Measurements from ENCODE around the gene TSPAN15. TPM values are rescaled to one million over a fixed set of nuclear protein-coding genes. Genes with fewer than 3 reads are reported as not detected.

The TSPAN15 gene
- 19.1 and 19.5 TPM in 2 replicates for polyA plus RNA-seq (2013)

- no peak within 1 kb of the TSS for H3K9ac ChIP-seq (ENCODE audit: low read length)
- H3K36me3 ChIP-seq (ENCODE audit: control insufficient read depth in 1 of 2, insufficient read depth in 2 of 2, low read length in 2 of 2) = no peaks in the 10 kb centered on the region
- no peak within 1 kb of the TSS for H3K4ac ChIP-seq (ENCODE audit: low read depth, low read length)
- H4K8ac ChIP-seq (ENCODE audit: low read depth, low read length) = peak within 1 kb of the TSS; percentile 27
- WGBS (ENCODE audit: extremely low coverage, insufficient coverage, insufficient read length) = no CpG with 5 or more reads among the region's 45 CpGs
- no peak within 1 kb of the TSS for H2BK5ac ChIP-seq (ENCODE audit: low read depth, low read length, poor library complexity)
- H3K79me1 ChIP-seq (ENCODE audit: low read length) = peaks cover 19% of the 10 kb centered on the region
- DNase-seq = peak; percentile 64 to 79
- H4K91ac ChIP-seq (ENCODE audit: low read depth, low read length) = peak within 1 kb of the TSS; percentile 60
- H3K4me2 ChIP-seq (ENCODE audit: low read length) = peak within 1 kb of the TSS; percentile 93
- H4K12ac ChIP-seq (ENCODE audit: low read depth, low read length) = no peak within 1 kb of the TSS
- H3K4me1 ChIP-seq (ENCODE audit: control insufficient read depth in 1 of 2, insufficient read depth in 2 of 2, low read length in 2 of 2) = peaks cover 23 to 36% of the 10 kb centered on the region in 2 experiments
- H3K27ac ChIP-seq (ENCODE audit: low read depth, low read length) = no peak within 1 kb of the TSS
- H3K9me3 ChIP-seq (ENCODE audit: insufficient read depth, low read depth, low read length) = peaks cover 3% of the 10 kb centered on the region
- H2AK5ac ChIP-seq (ENCODE audit: low read length) = no peak within 1 kb of the TSS
- H3K18ac ChIP-seq (ENCODE audit: low read length) = no peak within 1 kb of the TSS
- H3K14ac ChIP-seq (ENCODE audit: low read length) = peak within 1 kb of the TSS; percentile 60
- H2BK120ac ChIP-seq (ENCODE audit: insufficient read depth, low read length, poor library complexity) = peak within 1 kb of the TSS; percentile 25
- peak within 1 kb of the TSS; percentile 48 for H2BK12ac ChIP-seq (ENCODE audit: low read length)
- peak within 1 kb of the TSS; percentile 41 for H2AFZ ChIP-seq (ENCODE audit: insufficient read depth, low read length, poor library complexity)
- H3K27me3 ChIP-seq (ENCODE audit: insufficient read depth, low read length) = no peaks in the 10 kb centered on the region
- H3K79me2 ChIP-seq (ENCODE audit: control insufficient read depth, insufficient read depth, low read length, poor library complexity) = no peaks in the 10 kb centered on the region
- H3K23ac ChIP-seq (ENCODE audit: low read length) = no peak within 1 kb of the TSS
- H3K4me3 ChIP-seq (ENCODE audit: low read depth, low read length) = peak within 1 kb of the TSS; percentile 76
Measured at GRCh38 chr10:69451209-69451783, at the start of gene TSPAN15. TSS of gene TSPAN15 (plus strand) at chr10:69451465. CDS start at chr10:69451595, 130 bp downstream.

DNA sequence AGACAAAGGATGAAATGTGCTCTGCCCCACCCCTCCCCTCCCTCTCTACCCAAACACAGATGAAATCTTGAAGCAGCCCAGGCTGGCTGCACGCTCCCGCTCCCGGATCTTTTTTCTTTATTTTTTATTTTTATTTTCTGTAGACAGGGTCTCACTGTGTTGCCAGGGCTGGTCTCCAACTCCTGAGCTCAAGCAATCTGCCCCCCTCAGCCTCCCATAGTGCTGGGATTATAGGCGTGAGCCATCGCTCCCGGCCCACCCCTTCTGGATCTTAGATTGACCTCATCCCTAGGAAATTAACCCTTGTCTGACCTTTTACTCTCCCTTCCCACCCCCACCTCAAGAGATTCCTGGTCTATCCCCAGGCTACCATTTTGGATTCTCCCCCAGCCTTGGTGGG lies 48.9 kb upstream of the TSPAN15 start:
- Histone ChIP-seq H3K27me3 (ENCODE audit: insufficient read depth, low read length) (no peaks in the 10 kb centered on the region), H4K91ac (ENCODE audit: low read depth, low read length) (no peak overlapping the region), H3K9me3 (ENCODE audit: insufficient read depth, low read depth, low read length) (no peaks in the 10 kb centered on the region), H3K36me3 (ENCODE audit: control insufficient read depth in 1 of 2, insufficient read depth in 2 of 2, low read length in 2 of 2) (peaks cover 42 to 49% of the 10 kb centered on the region in 2 experiments), H3K4me1 (ENCODE audit: control insufficient read depth in 1 of 2, insufficient read depth in 2 of 2, low read length in 2 of 2) (peaks cover 3 to 4% of the 10 kb centered on the region in 2 experiments), H3K9ac (ENCODE audit: low read length) (no peak overlapping the region), H3K79me2 (ENCODE audit: control insufficient read depth, insufficient read depth, low read length, poor library complexity) (no peaks in the 10 kb centered on the region), H3K27ac (ENCODE audit: low read depth, low read length) (no peak overlapping the region), H2AK5ac (ENCODE audit: low read length) (no peak overlapping the region), H3K4me2 (ENCODE audit: low read length) (no peak overlapping the region), H2BK5ac (ENCODE audit: low read depth, low read length, poor library complexity) (no peak overlapping the region), H3K4me3 (ENCODE audit: low read depth, low read length) (no peak overlapping the region), H4K12ac (ENCODE audit: low read depth, low read length) (no peak overlapping the region), H3K23ac (ENCODE audit: low read length) (no peak overlapping the region), H2BK12ac (ENCODE audit: low read length) (no peak overlapping the region), H2AFZ (ENCODE audit: insufficient read depth, low read length, poor library complexity) (no peak overlapping the region), H3K18ac (ENCODE audit: low read length) (no peak overlapping the region), H3K79me1 (ENCODE audit: low read length) (no peaks in the 10 kb centered on the region), H2BK120ac (ENCODE audit: insufficient read depth, low read length, poor library complexity) (no peak overlapping the region), H4K8ac (ENCODE audit: low read depth, low read length) (no peak overlapping the region), H3K4ac (ENCODE audit: low read depth, low read length) (no peak overlapping the region), H3K14ac (ENCODE audit: low read length) (no peak overlapping the region)
- no CpG with 5 or more reads among the region's 6 CpGs for WGBS (ENCODE audit: extremely low coverage, insufficient coverage, insufficient read length)
- DNase-seq = no peak

DNA sequence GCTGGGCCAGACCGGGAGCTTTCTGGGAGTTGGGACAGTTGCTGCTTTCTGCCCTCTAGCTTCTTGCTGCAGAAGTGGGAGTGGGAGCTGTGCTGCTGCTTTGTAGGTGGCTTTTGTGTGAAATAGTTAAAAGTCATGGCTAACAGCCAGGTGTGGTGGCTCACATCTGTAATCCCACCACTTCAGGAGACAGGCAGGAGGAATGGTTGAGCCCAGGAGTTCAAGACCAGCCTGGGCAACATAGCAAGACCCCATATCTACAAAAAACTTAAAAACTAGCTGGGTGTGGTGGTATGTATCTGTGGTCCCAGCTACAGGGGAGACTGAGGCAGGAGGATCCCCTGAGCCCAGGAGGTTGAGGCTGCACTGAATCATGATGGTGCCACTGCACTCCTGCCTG lies 48.2 kb upstream of the TSPAN15 start:
- Histone ChIP-seq H3K4me2 (ENCODE audit: low read length) (no peak overlapping the region), H3K36me3 (ENCODE audit: control insufficient read depth in 1 of 2, insufficient read depth in 2 of 2, low read length in 2 of 2) (peaks cover 42 to 49% of the 10 kb centered on the region in 2 experiments), H3K79me2 (ENCODE audit: control insufficient read depth, insufficient read depth, low read length, poor library complexity) (no peaks in the 10 kb centered on the region), H3K18ac (ENCODE audit: low read length) (no peak overlapping the region), H2BK12ac (ENCODE audit: low read length) (no peak overlapping the region), H4K12ac (ENCODE audit: low read depth, low read length) (no peak overlapping the region), H2AFZ (ENCODE audit: insufficient read depth, low read length, poor library complexity) (no peak overlapping the region), H3K14ac (ENCODE audit: low read length) (no peak overlapping the region), H3K79me1 (ENCODE audit: low read length) (no peaks in the 10 kb centered on the region), H3K4me3 (ENCODE audit: low read depth, low read length) (no peak overlapping the region), H4K8ac (ENCODE audit: low read depth, low read length) (no peak overlapping the region), H3K9ac (ENCODE audit: low read length) (no peak overlapping the region), H2BK5ac (ENCODE audit: low read depth, low read length, poor library complexity) (no peak overlapping the region), H3K27ac (ENCODE audit: low read depth, low read length) (no peak overlapping the region), H3K27me3 (ENCODE audit: insufficient read depth, low read length) (no peaks in the 10 kb centered on the region), H2BK120ac (ENCODE audit: insufficient read depth, low read length, poor library complexity) (no peak overlapping the region), H3K23ac (ENCODE audit: low read length) (no peak overlapping the region), H3K9me3 (ENCODE audit: insufficient read depth, low read depth, low read length) (no peaks in the 10 kb centered on the region), H2AK5ac (ENCODE audit: low read length) (no peak overlapping the region), H4K91ac (ENCODE audit: low read depth, low read length) (no peak overlapping the region), H3K4ac (ENCODE audit: low read depth, low read length) (no peak overlapping the region), H3K4me1 (ENCODE audit: control insufficient read depth in 1 of 2, insufficient read depth in 2 of 2, low read length in 2 of 2) (peaks cover 3 to 4% of the 10 kb centered on the region in 2 experiments)
- WGBS (ENCODE audit: extremely low coverage, insufficient coverage, insufficient read length) = no CpG with 5 or more reads among the region's 1 CpG
- DNase-seq = no peak

GRCh38 chr10:69403519-69403918 lies 47.7 kb upstream of the TSPAN15 start:
- Histone ChIP-seq H3K27me3 (ENCODE audit: insufficient read depth, low read length) (no peaks in the 10 kb centered on the region), H2BK5ac (ENCODE audit: low read depth, low read length, poor library complexity) (no peak overlapping the region), H3K18ac (ENCODE audit: low read length) (no peak overlapping the region), H3K14ac (ENCODE audit: low read length) (no peak overlapping the region), H3K27ac (ENCODE audit: low read depth, low read length) (no peak overlapping the region), H4K8ac (ENCODE audit: low read depth, low read length) (no peak overlapping the region), H4K12ac (ENCODE audit: low read depth, low read length) (no peak overlapping the region), H3K23ac (ENCODE audit: low read length) (no peak overlapping the region), H3K79me1 (ENCODE audit: low read length) (no peaks in the 10 kb centered on the region), H3K4me3 (ENCODE audit: low read depth, low read length) (no peak overlapping the region), H3K4ac (ENCODE audit: low read depth, low read length) (no peak overlapping the region), H2AFZ (ENCODE audit: insufficient read depth, low read length, poor library complexity) (no peak overlapping the region), H4K91ac (ENCODE audit: low read depth, low read length) (no peak overlapping the region), H3K9ac (ENCODE audit: low read length) (no peak overlapping the region), H3K4me2 (ENCODE audit: low read length) (no peak overlapping the region), H3K79me2 (ENCODE audit: control insufficient read depth, insufficient read depth, low read length, poor library complexity) (no peaks in the 10 kb centered on the region), H3K9me3 (ENCODE audit: insufficient read depth, low read depth, low read length) (no peaks in the 10 kb centered on the region), H3K36me3 (ENCODE audit: control insufficient read depth in 1 of 2, insufficient read depth in 2 of 2, low read length in 2 of 2) (peaks cover 40 to 46% of the 10 kb centered on the region in 2 experiments), H3K4me1 (ENCODE audit: control insufficient read depth in 1 of 2, insufficient read depth in 2 of 2, low read length in 2 of 2) (peaks cover 3 to 4% of the 10 kb centered on the region in 2 experiments), H2BK12ac (ENCODE audit: low read length) (no peak overlapping the region), H2BK120ac (ENCODE audit: insufficient read depth, low read length, poor library complexity) (no peak overlapping the region), H2AK5ac (ENCODE audit: low read length) (no peak overlapping the region)
- WGBS (ENCODE audit: extremely low coverage, insufficient coverage, insufficient read length) = no CpG with 5 or more reads among the region's 3 CpGs
- DNase-seq = no peak

Data from trophoblast cell (in vitro differentiated cells and primary cell).